ENCODE measurements around the gene HTR6.
"Not testable (repeated sequence)": the region's sequence is repeated elsewhere in the genome, so short reads cannot be mapped to it uniquely, and the experiment has no call there.

HTR6 gene

DNA sequence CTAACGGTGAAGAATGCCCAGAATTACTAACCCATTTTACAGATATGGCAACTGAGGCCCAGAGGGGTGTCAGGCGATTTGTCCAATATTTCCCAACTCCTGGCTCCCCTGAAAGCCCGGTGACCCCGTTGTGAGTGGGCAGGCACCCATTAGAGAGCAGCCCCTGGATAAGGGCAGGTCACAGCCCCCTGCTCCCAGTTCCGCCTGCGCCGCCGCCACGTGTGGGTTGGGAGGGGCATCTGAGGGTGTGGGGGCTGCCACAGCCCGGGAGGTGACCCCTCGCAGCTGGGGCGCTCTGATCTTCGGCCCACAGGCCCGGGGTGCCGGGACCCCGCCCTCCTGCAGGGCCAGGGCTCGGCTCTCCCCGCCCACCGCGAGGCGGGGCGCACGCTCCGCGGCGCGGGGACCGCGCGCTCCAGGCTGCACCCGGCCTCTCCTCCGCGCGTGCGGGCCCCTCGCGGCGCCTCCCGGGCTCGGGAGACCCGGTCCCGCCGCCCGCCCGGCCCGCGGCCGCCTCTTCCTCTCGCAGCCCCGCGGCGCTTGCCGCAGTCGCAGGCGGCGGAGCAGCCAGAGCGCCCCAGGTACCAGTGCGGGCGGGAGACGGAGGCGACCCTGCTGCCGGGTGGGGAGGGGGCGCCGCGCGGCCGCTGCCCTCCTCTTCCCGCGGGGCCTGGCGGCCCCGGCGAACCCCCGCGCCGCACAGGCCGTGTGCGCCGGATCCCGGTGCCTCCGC is at the start of gene HTR6:
Gene HTR6 (plus strand): TSS at position 423 of the 733 bp plus-strand sequence. CDS start 879 bp downstream, outside the sequence.
- DNase-seq (ENCODE audit: low read depth in 2 of 2) = no peak

DNA sequence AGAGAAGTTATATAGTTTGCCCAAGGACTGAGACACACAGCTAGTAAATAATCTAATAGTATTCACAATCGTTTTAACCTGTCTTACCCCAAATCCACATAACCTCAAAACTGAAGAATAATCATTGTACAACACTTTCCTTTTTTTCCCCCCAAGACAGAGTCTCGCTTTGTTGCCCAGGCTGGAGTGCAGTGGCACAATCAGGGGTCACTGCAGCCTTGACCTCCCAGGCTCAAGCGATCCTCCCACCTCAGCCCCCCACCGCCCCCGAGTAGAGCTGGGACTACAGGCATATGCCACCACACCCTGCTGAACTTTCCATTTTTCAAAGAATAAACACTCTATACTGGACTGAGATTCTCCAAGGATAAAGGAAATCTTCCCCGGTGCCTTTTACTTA is 49.2 kb upstream of the HTR6 start:
- DNase-seq (ENCODE audit: low read depth in 2 of 2) = no peak

DNA sequence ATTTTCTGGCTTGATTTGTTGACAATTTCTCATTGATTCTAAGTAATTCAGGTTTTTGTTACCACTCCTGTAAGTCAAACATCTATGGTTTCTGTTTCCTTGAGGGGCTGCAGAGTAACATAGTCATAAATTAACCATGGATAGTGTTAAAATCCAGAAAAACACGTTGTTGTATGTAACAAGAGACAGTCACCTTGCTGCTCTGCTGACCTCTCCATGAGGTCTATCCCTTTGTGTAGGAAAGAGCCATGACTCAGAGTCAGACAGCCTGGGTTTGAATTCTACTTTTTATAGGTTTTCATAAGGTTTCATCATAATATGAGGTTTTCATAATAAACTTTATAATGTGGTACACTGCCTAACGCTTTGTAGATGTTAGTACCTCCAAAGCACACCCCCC is 48.2 kb upstream of the HTR6 start:
- no peak for DNase-seq (ENCODE audit: low read depth in 2 of 2)

DNA sequence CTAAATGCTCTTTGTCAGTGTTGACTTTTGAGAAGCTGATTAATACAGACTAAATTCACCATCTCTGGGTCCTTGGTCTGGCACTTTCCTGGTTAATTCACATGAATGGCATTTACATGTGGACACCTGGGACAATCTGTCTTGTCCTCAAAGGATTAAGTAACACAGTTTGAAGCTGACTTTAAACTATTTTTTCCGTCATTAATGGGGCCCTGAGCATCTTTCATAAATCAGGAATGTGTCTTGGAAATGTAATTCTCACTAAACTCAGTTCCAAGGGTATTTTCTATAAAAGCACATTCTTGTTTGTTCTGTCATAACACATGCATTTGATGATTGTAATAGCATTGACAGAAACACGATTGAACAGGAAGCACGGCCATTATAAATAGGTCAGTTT is 47.3 kb upstream of the HTR6 start:
- no peak for DNase-seq (ENCODE audit: low read depth in 2 of 2)

DNA sequence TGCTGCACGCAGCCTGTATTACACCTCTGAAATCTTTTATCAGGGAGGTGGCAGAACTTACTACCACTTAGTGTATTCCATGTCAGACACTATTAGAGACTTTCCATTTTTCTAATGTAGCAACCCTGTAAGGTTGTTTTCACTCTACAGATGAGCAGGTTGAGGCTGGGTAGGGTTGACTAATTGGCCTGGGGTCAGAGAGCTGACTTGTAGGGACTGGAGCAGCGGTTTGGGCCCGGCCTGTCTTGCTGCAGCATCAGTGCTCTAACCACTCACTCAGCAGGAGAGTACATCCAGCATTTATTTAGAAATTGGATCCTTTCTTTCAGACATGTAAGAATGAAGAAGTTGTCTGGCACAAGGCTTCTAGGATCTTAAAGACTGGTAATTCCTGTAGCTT is 46.2 kb upstream of the HTR6 start:
- DNase-seq (ENCODE audit: low read depth in 2 of 2) = no peak

DNA sequence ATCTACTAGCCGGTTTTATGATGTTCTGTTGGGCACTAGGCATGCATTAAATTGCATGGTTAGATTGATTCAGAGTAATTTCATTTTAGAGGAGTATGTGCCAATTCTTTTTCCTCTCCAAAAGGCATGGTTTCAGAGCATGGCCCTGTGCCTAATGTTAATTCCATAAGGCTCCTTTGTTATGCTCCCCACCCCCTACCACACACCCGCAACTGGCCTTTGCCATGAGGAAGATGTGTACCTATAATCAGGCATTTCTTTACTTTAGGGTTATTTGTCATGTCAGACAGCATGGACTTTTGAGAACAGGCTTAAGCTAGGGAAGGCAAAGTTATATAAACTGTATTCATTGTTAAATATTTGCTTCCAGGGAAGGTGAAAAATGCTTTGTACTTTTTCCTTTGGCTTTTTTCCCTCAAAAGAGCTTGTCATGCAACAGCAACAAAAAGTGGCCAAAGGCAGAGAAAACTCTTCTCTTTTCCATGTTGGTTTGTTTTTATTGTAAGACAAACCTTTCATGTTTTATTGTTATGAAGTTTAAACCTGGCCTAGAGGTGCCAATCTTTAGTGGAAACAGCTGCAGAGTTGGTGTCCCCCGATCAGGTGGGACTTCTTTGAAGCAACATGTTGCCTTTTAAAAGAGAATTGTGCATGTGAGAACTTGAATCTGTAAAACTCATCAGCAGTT is 44.8 kb upstream of the HTR6 start:
- DNase-seq (ENCODE audit: low read depth in 2 of 2) = no peak

DNA sequence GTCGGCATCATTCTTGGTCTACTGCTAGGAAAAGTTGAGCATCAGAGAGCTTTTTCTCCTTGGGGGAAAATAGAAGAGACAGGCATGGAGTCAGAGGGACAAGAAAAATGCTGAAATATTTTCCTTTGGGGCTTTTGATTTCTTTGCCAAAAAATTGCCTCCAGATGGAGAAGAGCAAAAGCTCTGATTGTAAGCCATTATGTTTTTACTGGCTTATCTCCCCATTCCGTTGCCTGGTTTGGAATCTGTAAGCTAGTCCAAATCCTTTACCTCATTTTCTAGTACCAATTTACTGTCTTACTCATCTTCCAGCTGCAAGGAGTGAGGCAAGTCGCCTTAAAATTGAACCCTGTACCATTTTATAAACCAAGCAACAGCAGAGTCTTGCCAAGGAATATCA is 43.9 kb upstream of the HTR6 start:
- DNase-seq (ENCODE audit: low read depth in 2 of 2) = no peak

DNA sequence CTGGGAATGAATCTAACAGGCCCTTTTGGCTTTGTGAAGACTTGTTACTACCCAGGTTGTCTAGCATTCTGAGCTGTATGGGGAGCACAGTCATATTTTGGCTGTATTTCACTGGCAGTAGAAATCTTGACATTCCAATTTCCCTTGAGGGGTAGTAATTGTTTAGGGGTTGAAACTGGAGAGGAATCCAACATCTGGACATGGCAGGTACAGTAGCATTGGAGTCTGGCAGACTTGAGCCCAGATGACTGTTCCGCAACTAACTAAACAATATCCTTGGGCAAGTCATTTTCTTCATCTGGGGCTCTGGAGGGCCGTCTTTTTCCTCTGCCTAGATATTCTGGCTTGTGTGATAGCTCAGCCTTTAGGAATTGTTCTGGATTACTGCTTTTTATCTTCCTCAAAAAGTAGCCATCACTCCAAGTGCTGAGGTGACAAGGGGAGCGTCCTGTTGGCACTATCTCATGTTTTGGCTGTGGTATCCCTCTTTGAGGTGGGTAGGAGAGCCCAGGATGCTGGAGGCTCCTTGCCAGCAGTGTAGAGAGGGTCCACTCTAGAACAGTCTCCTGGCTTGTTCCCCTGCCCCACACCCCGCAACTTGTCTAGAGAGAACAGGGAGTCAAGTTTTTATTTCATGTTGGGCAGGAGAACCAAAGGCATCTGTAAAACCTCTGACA is 43.3 kb upstream of the HTR6 start:
- no peak for DNase-seq (ENCODE audit: low read depth in 2 of 2)

DNA sequence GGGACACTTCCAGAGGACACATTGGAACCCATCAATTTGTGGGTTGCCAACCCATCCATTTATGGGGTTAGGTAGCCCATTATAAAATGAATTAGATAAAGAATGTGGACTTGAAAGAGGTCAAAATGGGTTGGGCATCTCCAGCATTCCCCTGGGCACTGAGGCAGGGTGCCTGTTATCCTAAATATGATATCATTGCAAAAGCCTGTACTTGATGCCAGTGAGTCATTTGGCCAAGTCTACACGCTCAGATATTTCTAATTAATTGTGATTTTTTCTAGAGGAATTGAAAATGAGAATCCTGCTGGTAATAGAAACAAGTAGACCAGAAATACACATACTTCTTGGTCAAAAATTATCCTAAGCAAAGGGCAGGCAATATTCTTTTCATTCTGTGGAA is 42.5 kb upstream of the HTR6 start:
- no peak for DNase-seq (ENCODE audit: low read depth in 2 of 2)

DNA sequence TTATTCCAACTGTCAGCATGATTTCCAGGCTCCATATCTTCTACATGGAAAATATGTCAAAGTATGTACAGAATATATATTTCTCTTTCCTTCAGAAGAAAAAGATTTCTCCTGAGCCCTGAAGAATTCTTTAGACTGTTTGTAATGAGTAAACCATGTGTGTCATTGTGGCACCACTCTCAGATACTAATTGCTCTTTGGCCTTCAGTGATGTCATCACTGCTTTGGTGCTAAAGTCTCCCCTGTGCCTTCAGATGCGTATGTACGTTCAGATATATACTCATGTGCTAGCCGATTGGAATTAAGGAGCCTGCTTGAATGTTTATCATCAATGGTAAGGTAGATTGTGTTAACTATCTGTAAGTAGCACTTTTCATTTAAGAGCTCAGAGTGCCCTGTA is 41.2 kb upstream of the HTR6 start:
- DNase-seq (ENCODE audit: low read depth in 2 of 2) = no peak

DNA sequence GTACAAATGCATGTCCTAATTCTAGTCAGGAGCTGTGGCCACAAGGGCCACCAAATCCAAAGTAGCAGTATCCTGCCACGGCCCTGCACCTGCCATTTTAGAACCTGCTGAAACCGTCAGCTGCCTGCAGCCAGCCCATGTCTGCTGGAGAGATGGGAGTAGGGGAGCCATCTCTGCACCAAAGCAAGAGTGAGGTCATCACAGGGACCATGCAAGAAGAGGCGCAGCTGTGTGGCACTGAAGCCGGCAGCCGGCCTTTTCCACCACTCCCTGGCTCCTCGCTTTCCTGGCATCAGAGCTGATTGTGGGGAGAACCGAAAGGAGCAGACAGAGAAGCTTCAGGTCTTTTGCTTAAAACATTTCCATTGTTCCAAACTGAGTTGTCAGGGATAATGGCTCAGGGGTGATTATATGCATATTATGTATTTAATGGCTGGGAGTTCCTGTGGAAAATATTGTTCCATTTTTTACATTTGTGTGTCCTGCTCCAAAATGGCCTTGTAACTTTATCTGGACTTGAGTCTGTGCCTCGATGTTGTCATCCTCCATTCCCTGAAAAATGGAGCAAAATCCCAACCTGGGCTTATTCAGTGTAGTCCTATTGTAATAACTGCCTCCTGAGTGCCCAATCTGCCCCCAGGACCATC is 39.3 kb upstream of the HTR6 start:
- no peak for DNase-seq (ENCODE audit: low read depth in 2 of 2)

DNA sequence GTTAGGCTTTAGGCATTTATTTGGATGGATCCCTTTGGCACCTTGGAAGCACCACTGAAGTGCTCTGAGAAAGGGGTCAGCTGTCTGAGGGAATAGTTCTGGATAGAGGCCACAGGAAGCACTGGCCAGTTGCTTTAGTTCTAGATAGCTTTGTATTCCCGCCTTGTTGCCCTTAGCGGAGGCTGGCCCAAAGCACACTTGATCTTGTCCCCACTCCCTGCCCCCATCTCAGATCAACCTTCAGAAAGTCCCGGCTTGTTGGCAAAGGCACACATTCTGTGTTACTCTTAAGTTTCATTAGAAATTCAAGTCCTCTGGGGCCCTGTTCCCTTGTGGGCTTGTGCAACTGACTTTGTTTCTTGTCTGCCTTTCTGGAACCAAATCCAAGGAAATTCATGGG is 35.8 kb upstream of the HTR6 start:
- DNase-seq (ENCODE audit: low read depth in 2 of 2) = no peak

DNA sequence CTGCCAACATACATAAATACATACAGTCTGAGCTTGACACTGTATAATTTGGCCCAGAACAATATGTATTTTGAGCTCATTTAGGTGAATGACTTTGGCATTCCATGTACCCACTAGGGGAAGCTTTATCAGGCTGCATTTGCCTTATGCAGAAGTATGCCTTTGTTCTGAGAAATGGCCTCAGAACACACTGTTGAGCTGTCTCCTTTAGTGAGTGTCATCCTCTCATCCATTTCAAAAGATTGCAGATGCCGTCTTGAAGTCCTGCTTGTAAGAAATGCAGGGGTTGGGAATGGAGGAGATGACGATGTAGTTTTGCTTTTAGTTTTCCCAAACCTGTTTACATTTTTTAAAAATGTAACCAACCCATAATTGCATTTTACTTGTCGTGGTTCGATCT is 35.3 kb upstream of the HTR6 start:
- DNase-seq (ENCODE audit: low read depth in 2 of 2) = no peak

DNA sequence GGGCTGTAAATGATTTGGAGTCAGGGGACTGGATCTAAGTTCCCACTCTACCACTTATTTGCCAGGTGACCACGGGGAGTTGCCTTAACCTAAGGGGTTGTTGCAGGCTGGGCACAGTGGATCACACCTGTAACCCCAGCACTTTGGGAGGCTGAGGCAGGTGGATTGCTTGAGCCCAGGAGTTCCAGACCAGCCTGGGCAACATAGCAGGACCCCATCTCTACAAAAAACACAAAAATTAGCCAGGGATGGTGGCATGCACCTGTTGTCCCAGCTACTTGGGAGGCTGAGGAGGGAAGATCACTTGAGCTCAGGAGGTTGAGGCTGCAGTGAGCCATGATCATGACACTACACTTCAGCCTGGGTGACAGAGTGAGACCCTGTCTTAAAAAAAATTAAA is 34.5 kb upstream of the HTR6 start:
- not testable (repeated sequence) for DNase-seq (ENCODE audit: low read depth in 2 of 2)

DNA sequence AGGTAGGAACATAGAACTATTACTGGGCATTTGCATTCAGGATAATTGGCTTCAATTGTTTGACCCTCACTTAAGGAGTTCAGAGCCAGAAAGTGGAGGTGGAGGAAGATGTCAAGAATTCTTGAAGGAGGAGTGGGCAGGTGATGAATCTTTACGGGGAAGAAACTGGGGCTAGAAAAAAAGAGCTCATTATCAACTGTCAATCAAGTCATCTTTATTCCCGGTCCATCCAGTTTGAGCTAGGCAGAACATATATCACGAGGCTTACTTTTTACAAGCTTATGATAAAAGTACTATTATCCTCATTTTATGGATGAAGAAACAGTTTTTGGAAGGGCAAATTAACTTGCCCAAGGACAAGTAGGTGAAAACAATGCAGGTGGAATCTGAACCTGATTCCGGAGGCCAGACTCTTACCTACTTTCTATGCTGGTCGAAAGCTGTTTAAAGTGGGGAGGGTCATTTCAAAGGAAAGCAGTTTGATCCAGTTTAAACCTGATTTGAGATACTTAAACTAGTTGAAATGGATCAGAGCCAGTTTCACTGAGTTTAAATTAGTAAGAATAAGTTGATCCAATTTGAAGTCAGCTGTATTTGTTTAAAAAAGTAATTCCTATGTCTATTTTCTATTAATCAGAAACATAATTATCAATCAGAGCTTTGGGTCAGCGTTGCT is 33.8 kb upstream of the HTR6 start:
- no peak for DNase-seq (ENCODE audit: low read depth in 2 of 2)

DNA sequence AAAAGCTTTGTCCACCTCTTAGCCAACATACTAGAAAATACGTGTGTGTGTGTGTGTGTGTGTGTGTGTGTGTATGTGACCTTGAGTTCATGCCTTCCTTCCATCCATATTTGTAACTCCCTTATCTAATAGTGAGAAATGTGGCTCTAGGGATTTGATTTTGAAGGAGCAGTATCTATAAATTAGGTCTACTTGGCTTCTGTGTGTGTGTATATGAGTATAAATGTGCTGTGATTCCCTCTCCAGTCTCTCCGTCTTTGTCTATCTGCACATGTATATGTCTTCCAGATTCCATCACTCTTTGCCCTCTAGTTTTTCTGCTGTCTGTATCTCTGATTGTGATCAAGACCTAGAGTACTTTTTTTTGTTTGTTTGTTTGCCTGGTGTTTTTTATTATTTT is 32.5 kb upstream of the HTR6 start:
- DNase-seq (ENCODE audit: low read depth in 2 of 2) = no peak

DNA sequence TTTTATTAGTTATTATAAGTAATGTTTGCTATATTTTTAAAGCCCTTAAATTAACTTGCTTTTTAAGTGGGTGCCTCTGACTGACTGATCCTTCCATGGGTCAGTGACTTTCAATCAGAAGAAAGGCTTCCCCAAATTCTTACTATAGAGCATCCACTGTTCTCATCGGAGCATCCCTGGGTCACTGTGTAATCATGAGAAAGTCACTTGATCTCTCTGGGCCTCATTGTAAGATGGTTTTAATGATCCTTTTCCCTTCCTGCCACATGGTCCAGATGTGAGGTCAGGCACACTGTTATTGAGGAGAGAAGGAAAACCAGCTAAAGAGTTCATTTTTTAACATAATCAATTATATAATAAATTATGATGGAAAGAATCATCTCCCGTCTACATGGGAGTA is 31.6 kb upstream of the HTR6 start:
- DNase-seq (ENCODE audit: low read depth in 2 of 2) = no peak

DNA sequence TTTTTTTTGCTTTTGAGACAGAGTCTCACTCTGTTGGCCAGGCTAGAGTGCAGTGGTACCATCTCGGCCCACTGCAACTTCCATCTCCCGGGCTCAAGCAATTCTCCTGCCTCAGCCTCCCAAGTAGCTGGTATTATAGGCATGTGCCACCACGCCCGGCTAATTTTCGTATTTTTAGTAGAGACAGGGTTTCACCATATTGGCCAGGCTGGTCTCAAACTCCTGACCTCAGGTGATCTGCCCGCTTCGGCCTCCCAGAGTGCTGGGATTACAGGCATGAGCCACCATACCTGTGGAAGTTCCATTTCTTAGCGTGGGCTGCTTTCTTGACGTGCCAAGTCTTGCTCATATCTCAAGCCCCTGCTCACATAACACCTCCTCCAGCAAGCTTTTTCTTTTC is 29.6 kb upstream of the HTR6 start:
- DNase-seq (ENCODE audit: low read depth in 2 of 2) = not testable (repeated sequence)

DNA sequence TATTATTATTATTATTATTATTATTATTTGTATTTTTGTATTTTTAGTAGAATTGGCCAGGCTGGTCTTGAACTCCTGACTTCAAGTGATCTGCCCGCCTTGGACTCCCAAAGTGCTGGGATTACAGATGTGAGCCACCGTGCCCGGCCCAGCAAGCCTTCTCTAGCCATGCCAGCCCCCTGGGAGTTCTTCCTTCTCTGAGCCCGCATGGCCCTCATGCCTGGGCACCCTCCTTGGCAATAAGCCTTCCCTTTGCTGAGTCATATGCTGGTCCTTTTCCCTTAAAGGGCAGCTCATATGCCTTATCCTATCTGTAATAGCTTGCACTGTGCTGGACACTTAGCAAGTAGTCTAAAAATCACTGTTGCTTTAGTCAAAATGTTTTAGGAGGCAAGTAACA is 29.0 kb upstream of the HTR6 start:
- no peak for DNase-seq (ENCODE audit: low read depth in 2 of 2)

DNA sequence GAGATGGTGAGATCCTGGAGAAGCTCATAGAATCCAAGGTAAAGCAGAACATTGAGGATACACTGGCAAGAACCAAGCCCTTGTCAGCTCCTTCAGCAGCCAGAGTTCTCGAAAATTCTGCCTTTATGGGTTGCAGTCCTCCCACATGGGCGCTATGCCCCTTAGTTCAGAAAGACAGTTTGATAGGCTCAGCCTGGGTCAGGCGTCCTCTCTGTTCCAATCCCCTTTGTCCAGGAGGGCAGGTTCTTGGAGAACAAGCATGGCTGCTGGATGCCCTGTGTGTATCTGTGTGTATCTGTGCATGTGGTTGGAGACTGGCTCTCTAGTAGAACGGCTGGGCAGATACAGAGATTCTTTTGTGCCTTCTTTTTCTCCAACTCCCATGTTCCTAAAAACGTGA is 28.6 kb upstream of the HTR6 start:
- DNase-seq (ENCODE audit: low read depth in 2 of 2) = no peak

DNA sequence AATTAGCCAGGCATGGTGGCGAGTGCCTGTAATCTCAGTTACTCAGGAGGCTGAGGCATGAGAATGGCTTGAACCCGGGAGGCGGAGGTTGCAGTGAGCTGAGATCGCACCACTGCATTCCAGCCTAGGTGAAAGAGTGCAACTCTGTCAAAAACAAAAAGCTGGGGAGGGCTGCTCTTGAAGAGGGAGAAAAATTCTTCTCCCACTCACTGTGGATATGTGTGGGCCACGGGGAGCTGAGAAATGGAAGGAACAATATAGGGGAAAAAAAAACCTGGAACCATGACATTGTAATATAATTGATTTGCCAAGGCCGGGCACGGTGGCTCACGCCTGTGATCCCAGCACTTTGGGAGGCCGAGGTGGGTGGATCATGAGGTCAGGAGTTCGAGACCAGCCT is 27.9 kb upstream of the HTR6 start:
- not testable (repeated sequence) for DNase-seq (ENCODE audit: low read depth in 2 of 2)

DNA sequence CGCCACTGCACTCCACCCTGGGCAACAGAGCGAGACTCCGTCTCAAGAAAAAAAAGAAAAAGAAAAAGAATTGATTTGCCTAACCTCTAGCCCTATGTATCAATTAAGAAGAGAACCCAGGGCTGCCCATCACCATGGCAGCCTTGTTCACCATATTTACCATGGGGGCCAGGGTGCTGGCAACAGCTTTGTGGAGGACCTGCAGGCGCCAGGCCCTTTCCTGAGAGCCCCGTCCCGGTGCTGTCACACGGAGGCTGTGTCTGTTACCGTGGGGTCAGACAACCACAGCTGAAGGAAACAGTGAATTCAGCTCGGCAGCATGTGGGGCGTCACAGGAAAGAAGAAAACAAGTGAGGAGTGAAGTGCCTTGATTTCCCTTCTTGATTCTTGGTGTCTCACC is 27.1 kb upstream of the HTR6 start:
- DNase-seq (ENCODE audit: low read depth in 2 of 2) = no peak
